ENCODE results near the gene SLC34A2. TPM values are rescaled to one million over a fixed set of nuclear protein-coding genes. Genes with fewer than 3 reads are reported as not detected.
A peak's percentile ranks its signal among the peaks of the same experiment; 100 is the strongest.

SLC34A2 gene
- total RNA-seq, 6 experiments from 2014 or later, result not detected

- Mint-ChIP-seq H3K36me3 (ENCODE audit: low read depth) (no peaks in the 10 kb centered on the region), H3K27ac (no peak overlapping the region), H3K4me3 (no peak overlapping the region), H3K9me3 (no peaks in the 10 kb centered on the region), H3K27me3 (ENCODE audit: insufficient read depth) (peaks cover 57% of the 10 kb centered on the region), H3K4me1 (ENCODE audit: low read depth) (no peaks in the 10 kb centered on the region)
- no peak for DNase-seq
- TF ChIP-seq CTCF (IDR thresholded peaks at IDR 0.05), result no peak
Measured at GRCh38 chr4:25662306-25662705, 6.7 kb downstream of the SLC34A2 start.

- H3K27ac Mint-ChIP-seq, result no peak overlapping the region
- H3K36me3 Mint-ChIP-seq (ENCODE audit: low read depth), result no peaks in the 10 kb centered on the region
- no peak for TF ChIP-seq CTCF (IDR thresholded peaks at IDR 0.05)
- H3K4me1 Mint-ChIP-seq (ENCODE audit: low read depth), result no peaks in the 10 kb centered on the region
- H3K27me3 Mint-ChIP-seq (ENCODE audit: insufficient read depth), result peaks cover 53% of the 10 kb centered on the region
- no peaks in the 10 kb centered on the region for H3K9me3 Mint-ChIP-seq
- no peak for DNase-seq
- H3K4me3 Mint-ChIP-seq, result no peak overlapping the region
Measured at GRCh38 chr4:25663781-25664180, 8.1 kb downstream of the SLC34A2 start.

- Mint-ChIP-seq H3K4me1 (ENCODE audit: low read depth) (no peaks in the 10 kb centered on the region), H3K27ac (no peak overlapping the region), H3K4me3 (no peak overlapping the region), H3K27me3 (ENCODE audit: insufficient read depth) (peaks cover 57% of the 10 kb centered on the region), H3K36me3 (ENCODE audit: low read depth) (no peaks in the 10 kb centered on the region), H3K9me3 (no peaks in the 10 kb centered on the region)
- no peak for TF ChIP-seq CTCF (IDR thresholded peaks at IDR 0.05)
- DNase-seq, result no peak
Measured at GRCh38 chr4:25666031-25666630, 10.5 kb downstream of the SLC34A2 start.

- no peak overlapping the region for H3K4me3 Mint-ChIP-seq
- no peak for DNase-seq
- H3K9me3 Mint-ChIP-seq, result no peaks in the 10 kb centered on the region
- peak; percentile 28; the same call in 1 of the 2 replicates for TF ChIP-seq CTCF (IDR thresholded peaks at IDR 0.05)
- no peaks in the 10 kb centered on the region for H3K4me1 Mint-ChIP-seq (ENCODE audit: low read depth)
- H3K27ac Mint-ChIP-seq, result no peak overlapping the region
- H3K36me3 Mint-ChIP-seq (ENCODE audit: low read depth), result no peaks in the 10 kb centered on the region
- H3K27me3 Mint-ChIP-seq (ENCODE audit: insufficient read depth), result peaks cover 54% of the 10 kb centered on the region
Measured at GRCh38 chr4:25667931-25668557, 12.4 kb downstream of the SLC34A2 start.

- H3K9me3 Mint-ChIP-seq, result no peaks in the 10 kb centered on the region
- no peak for TF ChIP-seq CTCF (IDR thresholded peaks at IDR 0.05)
- H3K4me1 Mint-ChIP-seq (ENCODE audit: low read depth), result no peaks in the 10 kb centered on the region
- DNase-seq, result no peak
- H3K36me3 Mint-ChIP-seq (ENCODE audit: low read depth), result no peaks in the 10 kb centered on the region
- no peak overlapping the region for H3K27ac Mint-ChIP-seq
- H3K4me3 Mint-ChIP-seq, result no peak overlapping the region
- H3K27me3 Mint-ChIP-seq (ENCODE audit: insufficient read depth), result peaks cover 40% of the 10 kb centered on the region
Measured at GRCh38 chr4:25670991-25671390, 15.3 kb downstream of the SLC34A2 start.

All from HFFc6 (cell line).